Kasumi-1 (cell line): Measurements from ENCODE around the gene SPSB4.
"Not testable (repeated sequence)": the region's sequence is repeated elsewhere in the genome, so short reads cannot be mapped to it uniquely, and the experiment has no call there.

Experiments used
- DNase-seq, 2 experiments: peaks; one replicate each; lab custom pipeline; 2025; lab: John Stamatoyannopoulos, UW

Gene SPSB4

GRCh38 chr3:141094790-141095545 is 43.8 kb downstream of the SPSB4 start:
- no peak for DNase-seq

GRCh38 chr3:141095546-141095937 is 44.4 kb downstream of the SPSB4 start:
- no peak for DNase-seq

- DNase-seq: no peak
Measured at GRCh38 chr3:141096164-141096563, 45.0 kb downstream of the SPSB4 start.

- DNase-seq: no peak
Measured at GRCh38 chr3:141096981-141097380, 45.8 kb downstream of the SPSB4 start.

GRCh38 chr3:141100112-141100511 is 49.0 kb downstream of the SPSB4 start:
- DNase-seq: no peak

GRCh38 chr3:141100531-141101320 is 49.6 kb downstream of the SPSB4 start:
- DNase-seq: no peak

GRCh38 chr3:141102372-141102771 is 51.2 kb downstream of the SPSB4 start:
- no peak for DNase-seq

- DNase-seq: no peak
Measured at GRCh38 chr3:141103067-141103466, 51.9 kb downstream of the SPSB4 start.

- DNase-seq: no peak
Measured at GRCh38 chr3:141103503-141103902, 52.4 kb downstream of the SPSB4 start.

GRCh38 chr3:141104151-141104821 is 53.1 kb downstream of the SPSB4 start:
- no peak for DNase-seq

- peak; percentile 85 for DNase-seq
Measured at GRCh38 chr3:141105828-141106628, 54.9 kb downstream of the SPSB4 start.

- DNase-seq: no peak
Measured at GRCh38 chr3:141106842-141107241, 55.7 kb downstream of the SPSB4 start.

GRCh38 chr3:141108039-141108438 is 56.9 kb downstream of the SPSB4 start:
- DNase-seq: no peak

- no peak for DNase-seq
Measured at GRCh38 chr3:141109751-141110150, 58.6 kb downstream of the SPSB4 start.

GRCh38 chr3:141110322-141110721 is 59.2 kb downstream of the SPSB4 start:
- DNase-seq: no peak

GRCh38 chr3:141111364-141112155 is 60.4 kb downstream of the SPSB4 start:
- DNase-seq: peak; percentile 31 to 33

- DNase-seq: no peak
Measured at GRCh38 chr3:141112686-141113297, 61.6 kb downstream of the SPSB4 start.

GRCh38 chr3:141113680-141114079 is 62.5 kb downstream of the SPSB4 start:
- not testable (repeated sequence) for DNase-seq

GRCh38 chr3:141114179-141114745 is 63.1 kb downstream of the SPSB4 start:
- no peak for DNase-seq

GRCh38 chr3:141114816-141115460 is 63.8 kb downstream of the SPSB4 start:
- peak; percentile 14 to 20 for DNase-seq
